Muscle of leg (tissue), 11 donors: Measurements from ENCODE around the gene KPNA3. TPM values are rescaled to one million over a fixed set of nuclear protein-coding genes. Genes with fewer than 3 reads are reported as not detected.
A peak's percentile ranks its signal among the peaks of the same experiment; 100 is the strongest.
"Not testable (repeated sequence)": the region's sequence is repeated elsewhere in the genome, so short reads cannot be mapped to it uniquely, and the experiment has no call there.

Experiments used
- DNase-seq: peaks from one replicate; pipeline ENCODE4 v3.0.0; 2013
- H3K27ac ChIP-seq: one replicate; pipeline ENCODE4 v1.5.1; 2013; ENCODE audit warnings: mild to moderate bottlenecking, low read length, control low read depth
- H3K27me3 ChIP-seq: one replicate; pipeline ENCODE4 v1.6.1; 2013; ENCODE audit warnings: low read length; ENCODE audit not compliant: control insufficient read depth, insufficient read depth
- H3K36me3 ChIP-seq: one replicate; pipeline ENCODE4 v1.6.1; 2013; ENCODE audit warnings: low read length; ENCODE audit not compliant: control insufficient read depth, insufficient read depth
- H3K4me1 ChIP-seq: one replicate; pipeline ENCODE4 v1.6.1; 2013; ENCODE audit warnings: low read length; ENCODE audit not compliant: control insufficient read depth, insufficient read depth
- H3K4me3 ChIP-seq: one replicate; pipeline ENCODE4 v1.5.1; 2013; ENCODE audit warnings: low read length, control low read depth
- H3K9me3 ChIP-seq: replicated peaks from 2 replicates; pipeline ENCODE4 v1.6.1; 2013; ENCODE audit warnings: low read depth, low read length; ENCODE audit not compliant: control insufficient read depth
- WGBS: methylation state at CpG from one replicate; pipeline ENCODE4 v1.1.5; 2013; ENCODE audit warnings: missing lambda C conversion rate; ENCODE audit not compliant: insufficient coverage; 5-methylcytosine and 5-hydroxymethylcytosine counted together
- polyA plus RNA-seq, 8 donors: library from polyadenylated mRNA; unstranded; fragments of 120-200 nt; gene quantifications; one replicate each; pipeline versions ENCODE4 v1.2.1 to v1.2.3, GENCODE V29; 2013; ENCODE audit warnings: inconsistent platforms in 1 of 8, low replicate concordance in 1 of 8; ENCODE audit not compliant: insufficient read length in 8 of 8, insufficient read depth in 1 of 8
- total RNA-seq: library from RNA; stranded (reverse); fragments of 120-200 nt; gene quantifications from one replicate; pipeline ENCODE4 v1.2.4, GENCODE V29; 2013

The KPNA3 gene
- total and polyA plus RNA-seq, 9 donors: 24.0 to 35.8 (median 33.2) TPM

GRCh38 chr13:49810567-49811526 lies 18.4 kb upstream of the KPNA3 start:
- Histone ChIP-seq H3K4me1 (peaks cover 2% of the 10 kb centered on the region), H3K27me3 (peaks cover 4% of the 10 kb centered on the region), H3K4me3 (no peak overlapping the region), H3K9me3 (peaks cover 2% of the 10 kb centered on the region), H3K36me3 (no peaks in the 10 kb centered on the region), H3K27ac (no peak overlapping the region)
- WGBS: 36% methylated on average over 4 of the region's 6 CpGs
- no peak for DNase-seq

GRCh38 chr13:49807681-49808080 lies 15.2 kb upstream of the KPNA3 start:
- Histone ChIP-seq H3K9me3 (peaks cover 2% of the 10 kb centered on the region), H3K36me3 (no peaks in the 10 kb centered on the region), H3K27ac (no peak overlapping the region), H3K4me3 (no peak overlapping the region), H3K4me1 (peaks cover under 1% of the 10 kb centered on the region), H3K27me3 (peaks cover 4% of the 10 kb centered on the region)
- DNase-seq: no peak
- WGBS: 49% methylated on average over 3 of the region's 6 CpGs

- Histone ChIP-seq H3K4me3 (no peak overlapping the region), H3K27me3 (peaks cover 4% of the 10 kb centered on the region), H3K4me1 (no peaks in the 10 kb centered on the region), H3K27ac (no peak overlapping the region), H3K36me3 (no peaks in the 10 kb centered on the region), H3K9me3 (peaks cover 2% of the 10 kb centered on the region)
- WGBS: 50% methylated on average over 1 of the region's 3 CpGs
- DNase-seq: no peak
Measured at GRCh38 chr13:49806126-49806536, 13.6 kb upstream of the KPNA3 start.

- not testable (repeated sequence) for H3K4me1 ChIP-seq, DNase-seq, H3K9me3 ChIP-seq, H3K27ac ChIP-seq, H3K27me3 ChIP-seq, H3K4me3 ChIP-seq, H3K36me3 ChIP-seq
- WGBS: no CpG with 5 or more reads among the region's 10 CpGs
Measured at GRCh38 chr13:49803047-49803446, 10.6 kb upstream of the KPNA3 start.

GRCh38 chr13:49802426-49802825 lies 9.9 kb upstream of the KPNA3 start:
- no peak overlapping the region for H3K4me3 ChIP-seq
- H3K27ac ChIP-seq: no peak overlapping the region
- no peaks in the 10 kb centered on the region for H3K4me1 ChIP-seq
- H3K9me3 ChIP-seq: no peaks in the 10 kb centered on the region
- no peak for DNase-seq
- no peaks in the 10 kb centered on the region for H3K36me3 ChIP-seq
- H3K27me3 ChIP-seq: no peaks in the 10 kb centered on the region
- no CpG with 5 or more reads among the region's 5 CpGs for WGBS

GRCh38 chr13:49791711-49792549 lies 552 bp downstream of the KPNA3 start:
- Histone ChIP-seq H3K9me3 (no peaks in the 10 kb centered on the region), H3K36me3 (no peaks in the 10 kb centered on the region), H3K27ac (peak overlapping the region; percentile 85), H3K4me1 (peaks cover 4% of the 10 kb centered on the region), H3K4me3 (peak overlapping the region; percentile 68), H3K27me3 (no peaks in the 10 kb centered on the region)
- peak; percentile 60 for DNase-seq
- under 1% methylated on average over 88 of the region's 98 CpGs for WGBS

- Histone ChIP-seq H3K4me1 (peaks cover 4% of the 10 kb centered on the region), H3K4me3 (peak overlapping the region; percentile 68), H3K27ac (peak overlapping the region; percentile 85), H3K27me3 (no peaks in the 10 kb centered on the region), H3K36me3 (no peaks in the 10 kb centered on the region), H3K9me3 (no peaks in the 10 kb centered on the region)
- WGBS: 0% methylated on average over 6 of the region's 9 CpGs
- DNase-seq: peak; percentile 59
Measured at GRCh38 chr13:49791315-49791710, 1.2 kb downstream of the KPNA3 start.

- Histone ChIP-seq H3K4me1 (peaks cover 5% of the 10 kb centered on the region), H3K4me3 (no peak overlapping the region), H3K27ac (no peak overlapping the region)
Measured at GRCh38 chr13:49789968-49790367, 2.5 kb downstream of the KPNA3 start.

GRCh38 chr13:49786401-49787008 lies 6.0 kb downstream of the KPNA3 start:
- no peak overlapping the region for H3K27ac ChIP-seq
- no peaks in the 10 kb centered on the region for H3K36me3 ChIP-seq

More at GRCh38 chr13:49789968-49790367, 2.5 kb downstream of the KPNA3 start:
- no peak for DNase-seq
- no peaks in the 10 kb centered on the region for H3K27me3 ChIP-seq
- no peaks in the 10 kb centered on the region for H3K36me3 ChIP-seq
- 95% methylated on average over 7 of the region's 8 CpGs for WGBS
- no peaks in the 10 kb centered on the region for H3K9me3 ChIP-seq

More at GRCh38 chr13:49786401-49787008, 6.0 kb downstream of the KPNA3 start:
- Histone ChIP-seq H3K4me1 (peaks cover 3% of the 10 kb centered on the region), H3K4me3 (no peak overlapping the region), H3K9me3 (no peaks in the 10 kb centered on the region), H3K27me3 (no peaks in the 10 kb centered on the region)
- no peak for DNase-seq
